ENCODE results near the gene GCNT2. TPM values are rescaled to one million over a fixed set of nuclear protein-coding genes. Genes with fewer than 3 reads are reported as not detected.
A peak's percentile ranks its signal among the peaks of the same experiment; 100 is the strongest.
"Not testable (repeated sequence)": the region's sequence is repeated elsewhere in the genome, so short reads cannot be mapped to it uniquely, and the experiment has no call there.

The GCNT2 gene
- total RNA-seq, 1 donor = 12.7 TPM

- peak in 2 of 3 donors; percentile 51 to 53 for DNase-seq (ENCODE audit: low read depth in 2 of 3, low spot score in 2 of 3)
Measured at GRCh38 chr6:10655508-10656055, 134.4 kb downstream of the GCNT2 start.

GRCh38 chr6:10658910-10659698, 138.0 kb downstream of the GCNT2 start:
- no peak for DNase-seq (ENCODE audit: low read depth in 2 of 3, low spot score in 2 of 3)

GRCh38 chr6:10659699-10660348, 138.7 kb downstream of the GCNT2 start:
- no peak for DNase-seq (ENCODE audit: low read depth in 2 of 3, low spot score in 2 of 3)

GRCh38 chr6:10660431-10661191, 139.5 kb downstream of the GCNT2 start:
- not testable (repeated sequence) for DNase-seq (ENCODE audit: low read depth in 2 of 3, low spot score in 2 of 3)

- DNase-seq (ENCODE audit: low read depth in 2 of 3, low spot score in 2 of 3) = no peak
Measured at GRCh38 chr6:10662207-10662606, 141.1 kb downstream of the GCNT2 start.

GRCh38 chr6:10662742-10663141, 141.6 kb downstream of the GCNT2 start:
- DNase-seq (ENCODE audit: low read depth in 2 of 3, low spot score in 2 of 3) = no peak

- DNase-seq (ENCODE audit: low read depth in 2 of 3, low spot score in 2 of 3) = not testable (repeated sequence)
Measured at GRCh38 chr6:10665595-10665994, 144.4 kb downstream of the GCNT2 start.

GRCh38 chr6:10668126-10668917, 147.2 kb downstream of the GCNT2 start:
- DNase-seq (ENCODE audit: low read depth in 2 of 3, low spot score in 2 of 3) = no peak

- no peak for DNase-seq (ENCODE audit: low read depth in 2 of 3, low spot score in 2 of 3)
Measured at GRCh38 chr6:10676403-10676802, 155.3 kb downstream of the GCNT2 start.

- DNase-seq (ENCODE audit: low read depth in 2 of 3, low spot score in 2 of 3) = no peak
Measured at GRCh38 chr6:10678456-10678855, 157.3 kb downstream of the GCNT2 start.

Small RNA genes within 50 kb of the gene (small RNA-seq; reads per million reads assigned to genes)
- gene RF00019 = not detected

Other genes starting within 250 kb of the GCNT2 start
- gene TFAP2A, start 106.3 kb upstream of the GCNT2 start, total RNA-seq = not detected
- not detected for gene C6orf52, start 173.3 kb downstream of the GCNT2 start, total RNA-seq
- gene PAK1IP1, start 173.6 kb downstream of the GCNT2 start, total RNA-seq = 4.0 TPM
- gene TMEM14C, start 201.7 kb downstream of the GCNT2 start, total RNA-seq = 116 TPM
- gene TMEM14B, start 226.5 kb downstream of the GCNT2 start, total RNA-seq = 42.3 TPM

Measured in hematopoietic multipotent progenitor cell (in vitro differentiated cells).